ENCODE measurements around the gene SLC45A3. TPM values are rescaled to one million over a fixed set of nuclear protein-coding genes. Genes with fewer than 3 reads are reported as not detected.

The SLC45A3 gene
- total RNA-seq, 1 experiment from 2014 or later = 16.7 TPM

- Histone ChIP-seq H3K4ac (ENCODE audit: low read depth, low read length) (no peak overlapping the region), H2BK15ac (ENCODE audit: low read depth, low read length) (no peak overlapping the region), H3K4me1 (ENCODE audit: insufficient read depth, low read length) (peaks cover 19% of the 10 kb centered on the region; the same call in 1 of the 2 replicates), H3K56ac (ENCODE audit: insufficient read length, low read depth, low read length) (no peak overlapping the region), H4K91ac (ENCODE audit: insufficient read length, low read depth, low read length) (no peak overlapping the region), H2BK12ac (ENCODE audit: insufficient read length, low read depth, low read length) (no peak overlapping the region), H3K14ac (ENCODE audit: insufficient read depth, low read length) (peak overlapping the region; percentile 64), H3K23ac (ENCODE audit: insufficient read length, low read depth, low read length) (no peak overlapping the region), H3K9me3 (ENCODE audit: control insufficient read depth, low read depth, low read length) (no peaks in the 10 kb centered on the region), H3T11ph (ENCODE audit: low read length) (no peak overlapping the region), H4K20me1 (ENCODE audit: control insufficient read depth, insufficient read depth, insufficient read length) (no peaks in the 10 kb centered on the region), H4K5ac (ENCODE audit: insufficient read length, low read depth, low read length) (no peak overlapping the region), H2AFZ (ENCODE audit: low read length) (no peak overlapping the region), H3K23me2 (ENCODE audit: insufficient read length, low read depth, low read length, poor library complexity, severe bottlenecking) (no peaks in the 10 kb centered on the region), H2BK5ac (ENCODE audit: insufficient read length, low read length) (no peak overlapping the region), H3K27ac (ENCODE audit: insufficient read length, low read depth, low read length) (no peak overlapping the region), H3K79me2 (ENCODE audit: insufficient read depth, low read length) (peaks cover 2% of the 10 kb centered on the region; the same call in 1 of the 2 replicates), H2AK5ac (ENCODE audit: insufficient read length, low read length) (no peak overlapping the region), H2BK120ac (ENCODE audit: low read depth, low read length, poor library complexity, severe bottlenecking) (no peak overlapping the region), H3K9ac (ENCODE audit: extremely low read depth, insufficient read length, low read length) (no peak overlapping the region), H4K8ac (replicated peaks; ENCODE audit: insufficient read length, low read depth, low read length) (no peak overlapping the region), H3K4me2 (ENCODE audit: insufficient read depth, insufficient read length, low read length) (no peak overlapping the region), H3K18ac (ENCODE audit: insufficient read length, low read depth, low read length) (peak overlapping the region; percentile 34), H2BK20ac (ENCODE audit: low read depth, low read length, poor library complexity, severe bottlenecking) (no peak overlapping the region), H3K79me1 (ENCODE audit: insufficient read depth, low read depth, low read length, poor library complexity, severe bottlenecking) (no peaks in the 10 kb centered on the region), H3K27me3 (ENCODE audit: insufficient read depth, low read length) (no peaks in the 10 kb centered on the region)
- H3K27me3 Mint-ChIP-seq (ENCODE audit: low read depth) = no peaks in the 10 kb centered on the region
- H3K9me3 Mint-ChIP-seq = no peaks in the 10 kb centered on the region
- H3K27ac Mint-ChIP-seq = peak overlapping the region; percentile 48 to 99 (median 75); a peak in 4 of 7 replicates
- H3K36me3 Mint-ChIP-seq (ENCODE audit: insufficient read depth in 1 of 3, low read depth in 3 of 3) = no peaks in the 10 kb centered on the region; a peak in 2 of 7 replicates
- no peak for DNase-seq
- peak overlapping the region; percentile 43 to 67 for H3K4me3 Mint-ChIP-seq
- TF ChIP-seq CTCF (conservative IDR thresholded peaks at IDR 0.05) = no peak
- H3K4me1 Mint-ChIP-seq = peaks cover 74 to 85% of the 10 kb centered on the region in 2 experiments
- no CpG with 5 or more reads among the region's 20 CpGs for WGBS (ENCODE audit: extremely low coverage, insufficient read length, low lambda C conversion rate)
Observed at GRCh38 chr1:205669341-205670149, 10.8 kb downstream of the SLC45A3 start.
